NCI-H187 (cell line): ENCODE results near the gene GOLIM4.
"Not testable (repeated sequence)": the region's sequence is repeated elsewhere in the genome, so short reads cannot be mapped to it uniquely, and the experiment has no call there.

Experiments used
- DNase-seq, 2 experiments: peaks; one replicate each; lab custom pipeline; 2025; lab: John Stamatoyannopoulos, UW

The GOLIM4 gene

GRCh38 chr3:168047936-168048335, 47.8 kb downstream of the GOLIM4 start:
- DNase-seq: no peak

GRCh38 chr3:168047190-168047795, 48.4 kb downstream of the GOLIM4 start:
- peak in 1 of 2 experiments; percentile 17 for DNase-seq

- no peak for DNase-seq
Observed at GRCh38 chr3:168044049-168044448, 51.7 kb downstream of the GOLIM4 start.

GRCh38 chr3:168040607-168041208, 55.0 kb downstream of the GOLIM4 start:
- DNase-seq: peak in 1 of 2 experiments; percentile 10

- DNase-seq: no peak
Observed at GRCh38 chr3:168037020-168037419, 58.7 kb downstream of the GOLIM4 start.

GRCh38 chr3:168036619-168037018, 59.1 kb downstream of the GOLIM4 start:
- no peak for DNase-seq

- no peak for DNase-seq
Observed at GRCh38 chr3:168034152-168034928, 61.4 kb downstream of the GOLIM4 start.

GRCh38 chr3:168030577-168030976, 65.1 kb downstream of the GOLIM4 start:
- no peak for DNase-seq

GRCh38 chr3:168029705-168030104, 66.0 kb downstream of the GOLIM4 start:
- peak in 1 of 2 experiments; percentile 30 for DNase-seq

- no peak for DNase-seq
Observed at GRCh38 chr3:168028086-168028485, 67.6 kb downstream of the GOLIM4 start.

GRCh38 chr3:168026764-168027163, 69.0 kb downstream of the GOLIM4 start:
- DNase-seq: no peak

GRCh38 chr3:168025076-168025475, 70.6 kb downstream of the GOLIM4 start:
- DNase-seq: no peak

- DNase-seq: peak in 1 of 2 experiments; percentile 22
Observed at GRCh38 chr3:168024537-168024941, 71.2 kb downstream of the GOLIM4 start.

- DNase-seq: no peak
Observed at GRCh38 chr3:168021737-168022450, 73.8 kb downstream of the GOLIM4 start.

- DNase-seq: not testable (repeated sequence)
Observed at GRCh38 chr3:168011280-168011679, 84.4 kb downstream of the GOLIM4 start.

GRCh38 chr3:168006584-168006983, 89.1 kb downstream of the GOLIM4 start:
- no peak for DNase-seq

GRCh38 chr3:168003911-168004310, 91.8 kb downstream of the GOLIM4 start:
- no peak for DNase-seq

- DNase-seq: no peak
Observed at GRCh38 chr3:168002786-168003368, 92.8 kb downstream of the GOLIM4 start.

- DNase-seq: no peak
Observed at GRCh38 chr3:168001244-168001643, 94.5 kb downstream of the GOLIM4 start.

- no peak for DNase-seq
Observed at GRCh38 chr3:167998253-167998652, 97.5 kb downstream of the GOLIM4 start.

GRCh38 chr3:167996514-167996913, 99.2 kb downstream of the GOLIM4 start:
- peak; percentile 53 to 68 for DNase-seq

GRCh38 chr3:167992381-167992780, 103.3 kb downstream of the GOLIM4 start:
- no peak for DNase-seq
